NCI-H1694 treated with DMSO at 0.1 percent for 48 hours (cell line): ENCODE data around the gene SLC39A8.
"Not testable (repeated sequence)": the region's sequence is repeated elsewhere in the genome, so short reads cannot be mapped to it uniquely, and the experiment has no call there.

Experiments used
- DNase-seq: peaks from one replicate; lab custom pipeline; 2025; lab: John Stamatoyannopoulos, UW

Gene SLC39A8

GRCh38 chr4:102299354-102300107, 45.8 kb downstream of the SLC39A8 start:
- DNase-seq = peak; percentile 44

- no peak for DNase-seq
Measured at GRCh38 chr4:102298716-102299115, 46.6 kb downstream of the SLC39A8 start.

- DNase-seq = no peak
Measured at GRCh38 chr4:102295153-102295862, 50.0 kb downstream of the SLC39A8 start.

GRCh38 chr4:102288497-102288896, 56.8 kb downstream of the SLC39A8 start:
- no peak for DNase-seq

DNA sequence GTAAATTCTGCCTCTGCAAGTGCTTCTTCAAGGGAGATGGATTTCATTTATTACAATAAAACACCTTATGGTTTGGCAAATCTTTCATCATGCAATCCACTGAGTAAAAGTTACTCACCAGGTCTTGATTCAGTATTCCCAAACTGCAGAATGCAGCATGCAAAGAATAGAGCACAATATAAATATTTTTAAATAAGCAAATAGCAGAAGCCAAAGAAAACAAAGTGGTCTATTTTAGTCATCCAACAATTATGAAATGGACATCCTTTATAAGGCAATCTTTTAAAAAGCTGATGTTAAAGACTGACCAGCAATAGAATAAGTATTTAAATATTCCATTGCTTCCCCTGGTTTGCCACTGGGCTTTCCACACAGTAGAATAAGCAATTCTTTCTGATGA, 59.5 kb downstream of the SLC39A8 start:
- DNase-seq = no peak

- no peak for DNase-seq
Measured at GRCh38 chr4:102281171-102281839, 64.0 kb downstream of the SLC39A8 start.

DNA sequence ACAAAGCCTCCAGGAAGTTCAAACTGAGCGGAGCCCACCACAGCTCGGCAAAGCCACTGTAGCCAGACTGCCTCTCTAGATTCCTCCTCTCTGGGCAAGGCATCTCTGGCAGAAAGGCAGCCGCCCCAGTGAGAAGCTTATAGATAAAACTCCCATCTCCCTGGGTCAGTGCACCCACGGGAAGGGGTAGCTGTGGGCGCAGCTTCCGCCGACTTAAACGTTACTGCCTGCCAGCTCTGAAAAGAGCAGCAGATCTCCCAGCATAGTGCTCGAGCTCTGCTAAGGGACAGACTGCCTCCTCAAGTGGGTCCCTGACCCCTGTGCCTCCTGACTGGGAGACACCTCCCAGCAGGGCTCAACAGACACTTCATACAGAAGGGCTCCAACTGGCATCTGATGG, 72.0 kb downstream of the SLC39A8 start:
- DNase-seq = not testable (repeated sequence)

GRCh38 chr4:102272318-102272717, 73.0 kb downstream of the SLC39A8 start:
- no peak for DNase-seq

GRCh38 chr4:102268355-102268754, 76.9 kb downstream of the SLC39A8 start:
- DNase-seq = no peak

- peak; percentile 71 for DNase-seq
Measured at GRCh38 chr4:102263024-102263787, 82.1 kb downstream of the SLC39A8 start.

DNA sequence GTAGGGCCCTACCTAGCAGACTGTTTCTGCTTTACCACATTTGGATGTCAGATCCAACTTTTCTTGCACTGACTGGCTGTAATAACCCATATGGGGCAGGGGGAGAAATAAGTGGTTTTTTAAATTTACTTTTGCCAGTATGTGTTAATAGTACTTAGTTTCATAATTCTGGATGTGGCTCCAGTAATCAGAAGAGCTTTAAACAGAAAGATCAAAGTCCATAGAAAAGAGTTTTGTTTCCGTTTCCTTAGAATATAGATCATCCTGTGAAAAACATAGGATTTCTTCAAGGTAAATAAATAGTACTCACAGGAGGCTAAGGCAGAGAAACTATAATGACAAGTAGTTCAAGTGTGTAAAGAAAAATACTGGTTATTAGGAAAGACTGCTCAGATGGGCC, 85.6 kb downstream of the SLC39A8 start:
- no peak for DNase-seq

GRCh38 chr4:102259081-102259480, 86.2 kb downstream of the SLC39A8 start:
- no peak for DNase-seq

- DNase-seq = no peak
Measured at GRCh38 chr4:102256321-102256720, 89.0 kb downstream of the SLC39A8 start.

GRCh38 chr4:102253860-102254259, 91.4 kb downstream of the SLC39A8 start:
- DNase-seq = no peak

DNA sequence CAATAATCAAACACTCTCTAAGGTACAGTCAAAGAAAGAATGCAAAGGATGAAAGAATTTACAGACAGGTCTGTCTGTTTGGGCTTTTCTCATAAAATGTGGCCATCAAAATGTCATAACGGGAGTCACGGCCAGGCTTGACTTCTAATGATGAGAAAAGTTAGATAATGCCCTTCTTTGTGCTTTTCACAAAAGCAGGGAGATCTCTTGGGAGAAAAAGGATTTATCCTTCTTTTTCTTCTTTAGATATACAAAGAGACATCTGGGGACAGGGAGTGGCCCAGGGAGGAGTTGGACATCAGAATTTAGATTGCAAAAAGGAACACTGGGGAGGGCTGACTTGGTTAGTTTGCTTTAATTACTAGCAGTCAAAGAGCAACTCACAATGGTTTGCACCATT, 93.1 kb downstream of the SLC39A8 start:
- no peak for DNase-seq

DNA sequence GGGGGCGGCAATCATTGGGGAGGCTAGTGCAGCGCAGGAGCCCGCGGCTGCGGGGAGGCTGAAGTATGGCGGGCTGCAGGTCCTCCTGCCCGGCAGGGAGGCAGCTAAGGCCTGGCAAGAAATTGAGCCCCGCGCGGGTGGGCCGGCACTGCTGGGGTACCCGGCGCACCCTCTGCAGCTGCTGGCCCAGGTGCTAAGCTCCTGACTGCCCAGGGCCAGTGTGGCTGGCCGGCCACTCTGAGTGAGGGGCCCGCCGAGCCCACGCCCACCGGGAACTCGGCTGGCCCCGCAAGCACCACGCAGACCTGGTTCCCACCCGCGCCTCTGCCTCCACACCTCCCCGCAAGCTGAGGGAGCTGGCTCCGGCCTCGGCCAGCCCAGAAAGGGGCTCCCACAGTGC, 94.9 kb downstream of the SLC39A8 start:
- DNase-seq = no peak

DNA sequence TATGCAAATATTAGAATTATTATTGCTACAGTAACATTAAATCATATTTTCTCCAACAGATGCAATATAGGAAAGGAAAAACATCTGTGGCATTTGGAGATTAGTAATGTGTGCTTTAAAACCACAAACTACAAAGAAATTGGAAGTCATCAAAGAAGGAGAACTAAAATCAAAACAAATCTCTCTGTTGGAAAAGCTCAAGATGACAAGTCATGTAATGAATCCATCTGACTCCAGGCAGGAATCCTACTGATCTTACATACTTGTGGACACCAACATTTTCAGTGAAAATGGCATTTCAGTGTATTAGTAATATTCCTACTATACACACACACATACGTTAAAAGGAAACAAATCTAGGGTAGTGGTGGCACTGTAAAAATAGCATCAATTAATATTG, 98.2 kb downstream of the SLC39A8 start:
- no peak for DNase-seq

DNA sequence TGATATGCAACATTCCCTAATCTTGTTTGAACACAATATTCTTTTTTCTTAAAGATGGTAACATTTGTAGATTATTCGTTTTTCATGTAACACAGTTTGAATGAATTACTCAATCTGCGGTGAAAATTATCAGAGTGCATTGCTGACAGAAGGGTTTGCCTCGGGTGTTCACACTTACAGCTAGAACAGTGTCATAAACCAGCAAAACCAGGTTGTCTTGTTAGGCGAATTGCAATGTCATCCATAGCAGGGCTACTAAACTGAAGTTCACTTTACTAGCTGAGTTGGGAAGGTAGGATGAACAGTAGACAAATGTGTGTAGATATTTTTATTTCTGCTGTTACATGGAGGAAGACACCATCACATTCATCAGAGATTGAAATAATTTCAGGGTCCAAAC, 98.9 kb downstream of the SLC39A8 start:
- no peak for DNase-seq

DNA sequence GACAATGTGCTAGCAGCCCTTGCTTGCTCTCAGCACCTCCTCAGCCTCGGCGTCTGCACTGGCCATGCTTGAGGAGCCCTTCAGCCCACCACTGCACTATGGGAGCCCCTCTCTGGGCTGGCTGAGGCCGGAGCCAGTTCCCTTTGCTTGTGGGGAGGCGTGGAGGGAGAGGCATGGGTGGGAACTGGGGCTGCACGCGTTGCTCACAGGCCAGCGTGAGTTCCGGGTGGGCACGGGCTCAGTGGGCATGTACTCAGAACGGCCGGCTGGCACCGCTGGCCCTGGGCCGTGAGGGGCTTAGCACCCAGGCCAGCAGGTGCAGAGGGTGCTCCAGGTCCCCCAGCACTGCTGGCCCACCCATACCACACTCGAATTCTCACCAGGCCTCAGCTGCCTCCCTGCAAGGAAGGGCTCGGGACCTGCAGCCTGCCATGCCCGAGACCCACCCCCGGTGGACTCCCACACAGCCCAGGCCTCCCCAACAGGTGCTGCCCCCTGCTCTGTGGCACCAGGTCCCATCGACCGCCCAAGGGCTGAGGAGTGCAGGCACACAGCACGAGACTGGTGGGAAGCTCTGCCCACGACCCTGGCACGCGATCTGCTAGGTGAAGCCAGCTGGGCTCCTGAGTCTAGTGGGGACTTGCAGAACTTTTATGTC, 100.3 kb downstream of the SLC39A8 start:
- DNase-seq = no peak

GRCh38 chr4:102243296-102243695, 102.0 kb downstream of the SLC39A8 start:
- DNase-seq = not testable (repeated sequence)

DNA sequence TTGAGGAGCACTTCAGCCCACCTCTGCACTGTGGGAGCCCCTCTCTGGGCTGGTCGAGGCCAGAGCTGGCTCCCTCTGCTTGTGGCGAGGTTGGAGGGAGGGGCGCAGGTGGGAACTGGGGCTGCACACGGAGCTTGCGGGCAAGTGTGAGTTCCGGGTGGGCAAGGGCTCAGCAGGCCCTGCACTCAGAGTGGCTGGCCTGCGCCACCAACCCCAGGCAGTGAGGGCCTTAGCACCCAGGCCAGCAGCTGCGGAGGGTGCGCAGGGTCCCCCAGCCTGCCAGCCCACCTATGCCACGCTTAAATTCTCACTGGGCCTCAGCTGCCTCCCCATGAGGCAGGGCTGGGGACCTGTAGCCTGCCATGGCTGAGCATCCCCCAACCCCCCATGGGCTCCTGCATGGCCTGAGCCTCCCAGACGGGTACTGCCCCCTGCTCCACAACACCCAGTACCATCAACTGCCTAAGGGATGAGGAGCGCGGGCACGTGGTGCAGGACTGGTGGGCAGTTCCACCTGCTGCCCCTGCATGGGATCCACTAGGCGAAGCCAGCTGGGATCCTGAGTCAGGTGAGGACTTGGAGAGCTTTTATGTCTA, 110.9 kb downstream of the SLC39A8 start:
- DNase-seq = no peak
